ENCODE measurements around the gene KIF26B. TPM values are rescaled to one million over a fixed set of nuclear protein-coding genes. Genes with fewer than 3 reads are reported as not detected.
"Not testable (repeated sequence)": the region's sequence is repeated elsewhere in the genome, so short reads cannot be mapped to it uniquely, and the experiment has no call there.

The KIF26B gene
- total RNA-seq, 2 experiments from 2014 or later: not detected

DNA sequence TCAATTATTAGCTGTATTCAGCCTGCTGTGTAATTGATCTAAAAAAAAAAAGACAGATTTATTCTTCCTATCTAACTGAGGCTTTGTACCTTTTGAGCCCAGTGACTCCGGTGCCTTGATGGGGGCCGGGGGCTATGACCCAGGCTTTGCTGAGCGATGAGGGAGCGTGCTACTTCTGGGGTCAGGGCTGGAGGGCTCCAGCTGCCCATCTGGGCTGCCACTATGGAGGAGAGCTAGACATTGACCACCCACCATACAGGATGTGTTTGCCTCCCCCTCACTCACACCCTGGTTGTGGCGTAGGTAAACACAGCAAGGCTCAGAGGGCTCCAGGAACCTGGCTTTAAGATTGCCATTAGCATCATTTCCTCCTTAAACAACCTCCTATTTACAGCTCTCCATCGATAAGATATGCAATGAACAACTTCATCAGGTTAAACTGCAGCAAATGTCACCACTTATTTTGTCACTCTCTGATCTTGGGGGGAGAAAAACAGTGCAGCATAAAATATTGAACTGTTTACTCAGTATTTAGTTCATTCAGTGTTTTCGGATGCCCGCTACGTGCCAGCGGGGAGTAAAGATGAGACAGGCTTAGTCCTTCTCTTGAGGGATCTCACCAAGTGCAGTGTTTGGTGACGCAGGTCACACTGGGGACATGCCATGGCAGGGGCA, 231.6 kb downstream of the KIF26B start:
- Mint-ChIP-seq H3K36me3 (ENCODE audit: low read depth) (no peaks in the 10 kb centered on the region), H3K9me3 (no peaks in the 10 kb centered on the region), H3K4me1 (no peaks in the 10 kb centered on the region), H3K27me3 (peaks cover 3% of the 10 kb centered on the region), H3K27ac (no peak overlapping the region), H3K4me3 (no peak overlapping the region)
- ChIA-PET POLR2A (no interaction called here), CTCF (no interaction called here)
- no peak for DNase-seq

DNA sequence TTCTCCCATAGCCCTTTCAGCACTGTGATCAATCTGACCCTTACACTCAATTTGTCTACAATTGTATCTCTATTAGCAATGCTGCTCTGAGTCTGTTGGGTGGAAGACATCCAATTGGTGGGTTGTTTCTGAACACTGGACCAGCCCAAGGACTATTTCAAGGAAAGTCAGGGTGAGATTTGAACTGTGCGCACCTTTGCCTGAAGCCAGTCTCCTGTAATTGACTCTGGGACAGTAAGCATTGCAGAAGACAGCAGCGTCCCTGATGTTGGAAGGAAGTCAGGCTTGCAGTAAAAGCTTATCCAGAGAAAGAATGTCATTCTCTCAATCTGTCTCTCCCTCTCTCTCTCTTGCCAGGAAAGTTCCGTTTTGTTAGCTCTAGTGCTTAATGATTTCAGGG, 233.9 kb downstream of the KIF26B start:
- H3K36me3 Mint-ChIP-seq (ENCODE audit: low read depth): no peaks in the 10 kb centered on the region
- peaks cover 5% of the 10 kb centered on the region for H3K27me3 Mint-ChIP-seq
- POLR2A ChIA-PET: no interaction called here
- no peak overlapping the region for H3K27ac Mint-ChIP-seq
- no peak for DNase-seq
- H3K4me1 Mint-ChIP-seq: no peaks in the 10 kb centered on the region
- H3K9me3 Mint-ChIP-seq: no peaks in the 10 kb centered on the region
- CTCF ChIA-PET: no interaction called here
- no peak overlapping the region for H3K4me3 Mint-ChIP-seq

DNA sequence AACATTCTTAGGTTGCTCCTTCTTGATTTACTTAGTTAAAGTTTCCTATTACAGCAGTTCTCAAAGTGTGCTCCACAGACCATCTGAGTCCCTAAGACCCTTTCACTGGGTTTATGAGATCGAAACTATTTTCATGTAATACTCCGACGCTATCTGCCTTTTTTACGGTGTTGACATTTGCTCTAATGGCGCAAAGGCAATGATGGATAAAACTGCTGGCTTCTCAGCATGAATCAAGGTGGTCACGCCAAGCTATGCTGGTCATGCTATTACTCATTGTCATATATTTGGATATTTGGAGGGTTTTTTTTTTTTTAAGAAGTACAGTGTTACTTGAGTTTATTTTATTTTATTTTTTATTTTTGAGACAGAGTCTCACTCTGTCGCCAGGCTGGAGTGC, 235.1 kb downstream of the KIF26B start:
- no peak for DNase-seq
- POLR2A ChIA-PET: no interaction called here
- Mint-ChIP-seq H3K9me3 (no peaks in the 10 kb centered on the region), H3K4me3 (no peak overlapping the region), H3K27ac (no peak overlapping the region), H3K4me1 (no peaks in the 10 kb centered on the region), H3K36me3 (ENCODE audit: low read depth) (no peaks in the 10 kb centered on the region), H3K27me3 (peaks cover 2% of the 10 kb centered on the region)
- CTCF ChIA-PET: no interaction called here

DNA sequence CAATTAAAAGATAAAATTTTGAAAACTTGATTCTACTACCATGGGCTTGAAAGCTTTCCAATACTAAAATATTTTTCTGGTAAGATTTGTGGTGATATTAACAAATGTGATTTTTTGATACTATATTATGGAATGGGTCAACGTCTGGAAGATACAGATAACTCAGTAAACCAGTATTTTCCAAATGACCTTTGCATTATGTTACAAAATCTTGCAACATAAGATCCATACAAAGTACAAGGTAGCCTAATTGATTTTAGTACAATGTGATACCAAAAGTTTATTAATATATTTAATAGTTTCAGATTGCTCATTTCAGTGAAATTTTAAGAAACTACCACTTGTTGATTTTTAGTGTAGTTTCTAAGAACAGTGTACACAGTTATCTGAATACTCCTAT, 236.2 kb downstream of the KIF26B start:
- Mint-ChIP-seq H3K4me1 (no peaks in the 10 kb centered on the region), H3K9me3 (no peaks in the 10 kb centered on the region), H3K4me3 (no peak overlapping the region), H3K27me3 (peaks cover 2% of the 10 kb centered on the region), H3K27ac (no peak overlapping the region), H3K36me3 (ENCODE audit: low read depth) (no peaks in the 10 kb centered on the region)
- ChIA-PET CTCF (no interaction called here), POLR2A (no interaction called here)
- no peak for DNase-seq

DNA sequence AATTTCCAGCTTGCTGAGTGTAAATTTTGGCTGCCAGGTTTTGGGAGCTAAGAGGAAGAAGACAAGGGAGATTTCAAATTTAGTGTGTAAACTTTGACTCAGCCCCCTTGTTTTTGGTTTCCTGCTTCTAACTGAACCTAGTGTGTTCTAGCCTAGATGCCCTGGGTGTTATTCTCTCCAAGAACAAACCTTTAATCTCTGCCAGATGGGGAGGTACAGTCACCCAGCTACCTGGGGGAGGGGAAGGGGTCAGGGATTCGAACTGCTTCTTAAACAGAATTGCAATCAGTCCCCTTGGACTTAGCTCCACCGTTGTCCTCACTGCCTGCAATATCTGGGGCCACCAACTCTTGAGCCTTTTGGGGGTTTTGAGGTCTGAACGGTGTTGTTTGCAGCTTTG, 238.9 kb downstream of the KIF26B start:
- ChIA-PET POLR2A (no interaction called here), CTCF (no interaction called here)
- H3K27me3 Mint-ChIP-seq: peaks cover 2% of the 10 kb centered on the region
- no peak overlapping the region for H3K4me3 Mint-ChIP-seq
- DNase-seq: no peak
- no peaks in the 10 kb centered on the region for H3K4me1 Mint-ChIP-seq
- H3K27ac Mint-ChIP-seq: no peak overlapping the region
- no peaks in the 10 kb centered on the region for H3K9me3 Mint-ChIP-seq
- H3K36me3 Mint-ChIP-seq (ENCODE audit: low read depth): no peaks in the 10 kb centered on the region

DNA sequence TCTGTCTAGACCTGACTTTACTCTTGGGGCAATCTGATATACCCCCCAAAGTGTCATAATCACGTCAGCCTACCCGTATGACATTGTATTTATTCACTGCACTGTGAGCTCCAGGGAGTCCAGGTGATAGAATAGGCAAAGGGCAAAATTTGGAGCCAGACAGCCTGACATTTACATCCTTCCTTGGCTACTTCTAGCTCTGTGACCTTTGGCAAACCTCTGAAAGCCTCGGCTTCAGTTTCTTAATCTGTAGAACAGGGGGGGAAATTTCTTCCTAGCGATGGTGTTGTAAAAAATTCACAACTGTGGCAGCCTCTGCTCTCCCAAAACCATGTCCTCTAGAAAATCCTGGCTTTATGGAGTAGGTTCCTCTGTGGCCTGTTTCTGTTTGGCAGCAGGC, 240.9 kb downstream of the KIF26B start:
- Mint-ChIP-seq H3K4me3 (no peak overlapping the region), H3K27me3 (peaks cover 2% of the 10 kb centered on the region), H3K4me1 (no peaks in the 10 kb centered on the region), H3K9me3 (no peaks in the 10 kb centered on the region), H3K36me3 (ENCODE audit: low read depth) (no peaks in the 10 kb centered on the region), H3K27ac (no peak overlapping the region)
- ChIA-PET POLR2A (no interaction called here), CTCF (no interaction called here)
- no peak for DNase-seq

DNA sequence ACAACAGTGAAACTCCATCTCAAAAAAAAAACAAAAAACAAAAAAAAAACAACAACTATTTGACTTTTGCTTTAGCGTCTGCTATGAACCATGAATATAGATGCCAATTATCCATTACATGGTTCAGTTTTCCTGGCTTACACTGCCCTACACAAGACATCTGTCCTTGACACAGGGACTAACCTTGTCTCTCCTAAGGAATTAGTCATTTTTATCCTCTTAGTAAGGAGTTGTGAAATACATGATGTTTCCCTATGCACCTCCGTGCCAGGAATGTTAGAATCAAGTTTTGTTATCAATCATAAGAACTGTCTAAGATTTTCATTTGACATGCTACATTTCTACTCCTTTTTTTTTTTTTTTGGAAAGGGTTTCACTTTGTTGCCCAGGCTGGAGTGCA, 241.8 kb downstream of the KIF26B start:
- POLR2A ChIA-PET: no interaction called here
- Mint-ChIP-seq H3K4me1 (no peaks in the 10 kb centered on the region), H3K36me3 (ENCODE audit: low read depth) (no peaks in the 10 kb centered on the region), H3K27me3 (peaks cover 2% of the 10 kb centered on the region), H3K9me3 (no peaks in the 10 kb centered on the region), H3K4me3 (no peak overlapping the region), H3K27ac (no peak overlapping the region)
- no peak for DNase-seq
- CTCF ChIA-PET: interaction anchor here (0.6 kb wide), 1 partner anchor 13 kb away, joined by 3 read pairs; no protein-coding TSS in a partner anchor

DNA sequence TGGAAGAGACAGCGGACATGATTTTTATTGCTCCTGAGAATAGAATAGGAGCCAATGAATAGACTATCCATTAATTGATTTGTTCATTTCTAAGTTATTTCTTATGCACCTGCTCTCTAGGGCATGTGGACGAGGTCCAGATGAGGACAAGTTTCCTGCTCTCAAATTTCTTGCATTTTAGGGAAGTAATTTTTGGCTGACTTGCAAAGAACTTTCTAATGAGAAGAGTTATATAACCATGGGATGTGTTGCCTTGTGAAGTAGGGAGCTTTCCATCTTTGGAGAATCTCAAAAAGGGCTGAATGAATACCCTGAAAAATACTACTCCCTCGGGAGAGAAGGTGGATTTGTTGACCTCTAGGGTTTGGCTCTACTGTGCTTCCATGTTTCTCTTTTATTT, 243.0 kb downstream of the KIF26B start:
- no peaks in the 10 kb centered on the region for H3K36me3 Mint-ChIP-seq (ENCODE audit: low read depth)
- H3K9me3 Mint-ChIP-seq: no peaks in the 10 kb centered on the region
- H3K4me3 Mint-ChIP-seq: no peak overlapping the region
- no peak for DNase-seq
- ChIA-PET CTCF (no interaction called here), POLR2A (no interaction called here)
- no peaks in the 10 kb centered on the region for H3K4me1 Mint-ChIP-seq
- H3K27ac Mint-ChIP-seq: no peak overlapping the region
- peaks cover 3% of the 10 kb centered on the region for H3K27me3 Mint-ChIP-seq

DNA sequence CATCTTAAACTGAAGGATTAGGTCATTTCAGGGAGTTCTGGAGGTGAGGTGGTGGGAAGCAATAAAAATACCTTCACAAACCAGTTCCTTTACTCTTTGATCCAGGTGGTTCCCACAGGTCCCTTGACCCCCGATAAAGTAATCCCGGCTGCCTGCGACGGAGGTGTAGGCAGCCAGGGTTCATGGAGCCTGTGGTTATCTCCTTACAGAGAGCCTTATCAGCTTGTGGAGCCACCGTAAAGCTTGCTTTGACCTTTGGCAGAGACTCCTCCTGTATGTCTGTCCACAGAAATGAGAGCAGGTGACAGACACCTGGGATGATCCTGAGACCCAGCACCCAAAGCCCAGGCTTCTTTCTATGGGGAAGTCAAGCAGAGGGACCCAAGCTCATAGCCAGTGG, 243.4 kb downstream of the KIF26B start:
- POLR2A ChIA-PET: no interaction called here

DNA sequence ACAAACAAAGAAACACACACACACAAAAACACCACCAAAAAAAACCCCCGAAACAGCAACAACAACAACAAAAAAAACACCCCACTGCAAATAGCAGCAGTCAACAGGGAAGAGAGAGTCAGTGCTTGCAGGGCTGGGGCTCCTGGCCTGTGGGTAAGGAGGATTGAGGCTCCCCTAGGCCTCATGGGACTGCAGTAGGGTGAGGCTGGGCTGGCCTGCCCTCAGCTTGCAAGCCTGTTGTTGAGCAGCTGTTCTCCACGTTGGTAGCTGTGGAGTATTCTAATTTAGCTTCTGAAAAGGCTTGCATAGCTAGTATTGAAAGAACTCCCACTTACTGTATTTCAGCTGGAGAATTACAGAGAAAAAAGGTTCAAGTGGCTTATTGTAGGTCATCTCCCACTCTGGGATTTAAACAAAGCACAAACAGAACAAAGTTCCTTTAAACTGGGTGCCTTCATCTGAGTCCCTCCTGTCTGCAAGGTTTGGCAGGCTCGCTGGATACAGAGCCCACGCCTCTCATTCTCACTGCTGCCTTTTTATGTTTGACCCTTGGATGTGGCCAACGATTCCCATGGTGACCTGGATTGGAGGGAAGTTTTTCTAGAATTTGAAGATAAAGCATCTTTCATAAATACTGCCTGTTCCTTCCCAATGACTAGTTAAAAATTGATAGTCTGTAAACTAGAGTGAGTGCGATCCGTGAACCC, 247.2 kb downstream of the KIF26B start:
- peaks cover 1% of the 10 kb centered on the region for H3K27me3 Mint-ChIP-seq
- CTCF ChIA-PET: no interaction called here
- POLR2A ChIA-PET: no interaction called here

More for the DNA sequence above, 243.4 kb downstream of the KIF26B start:
- H3K4me1 Mint-ChIP-seq: no peaks in the 10 kb centered on the region
- peaks cover 3% of the 10 kb centered on the region for H3K27me3 Mint-ChIP-seq
- no peaks in the 10 kb centered on the region for H3K36me3 Mint-ChIP-seq (ENCODE audit: low read depth)
- no peak overlapping the region for H3K27ac Mint-ChIP-seq
- no peaks in the 10 kb centered on the region for H3K9me3 Mint-ChIP-seq
- CTCF ChIA-PET: no interaction called here
- H3K4me3 Mint-ChIP-seq: no peak overlapping the region
- DNase-seq: no peak

DNA sequence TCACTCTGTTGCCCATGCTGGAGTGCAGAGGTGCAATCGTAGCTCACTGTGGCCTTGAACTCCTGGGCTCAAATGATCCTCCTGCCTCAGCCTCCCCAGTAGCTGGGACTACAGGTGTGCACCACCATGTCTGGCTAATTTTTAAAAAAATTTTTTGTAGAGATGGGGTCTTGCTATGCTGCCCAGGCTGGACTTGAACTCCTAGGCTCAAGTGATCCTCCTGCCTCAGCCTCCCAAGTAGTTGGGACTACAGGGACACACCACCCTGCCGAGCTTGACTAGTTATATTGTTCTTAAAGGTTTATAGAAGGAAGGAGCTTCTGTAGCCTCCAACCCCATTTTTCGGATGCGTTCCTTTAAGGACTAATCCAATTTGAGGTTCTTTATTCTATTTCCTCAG, 248.2 kb downstream of the KIF26B start:
- H3K9me3 Mint-ChIP-seq; H3K27me3 Mint-ChIP-seq; CTCF ChIA-PET; H3K36me3 Mint-ChIP-seq (ENCODE audit: low read depth); H3K4me3 Mint-ChIP-seq; H3K4me1 Mint-ChIP-seq; POLR2A ChIA-PET; DNase-seq; H3K27ac Mint-ChIP-seq: not testable (repeated sequence)

More for the DNA sequence above, 247.2 kb downstream of the KIF26B start:
- Mint-ChIP-seq H3K27ac (no peak overlapping the region), H3K36me3 (ENCODE audit: low read depth) (no peaks in the 10 kb centered on the region), H3K9me3 (no peaks in the 10 kb centered on the region), H3K4me3 (no peak overlapping the region), H3K4me1 (no peaks in the 10 kb centered on the region)
- no peak for DNase-seq

DNA sequence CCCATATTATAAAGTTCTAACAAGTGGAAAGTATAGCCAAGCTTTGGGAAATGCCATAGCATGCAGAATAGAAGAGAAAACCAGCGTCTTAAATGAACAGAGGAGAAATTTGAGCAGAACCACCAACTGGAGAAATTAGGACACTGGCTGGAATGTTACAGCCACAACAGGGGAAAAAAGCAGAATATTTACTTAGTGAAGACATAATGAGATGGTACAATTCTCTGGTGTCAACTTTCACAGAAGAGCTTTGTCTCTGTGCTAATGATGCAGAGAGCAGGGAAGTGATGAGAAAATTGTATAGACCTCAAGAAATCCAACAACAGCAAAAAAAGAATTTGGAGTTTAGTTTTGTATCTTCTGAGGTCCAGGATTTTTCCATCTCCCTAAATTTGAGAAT, 249.7 kb downstream of the KIF26B start:
- Mint-ChIP-seq H3K36me3 (ENCODE audit: low read depth) (no peaks in the 10 kb centered on the region), H3K27me3 (peaks cover 1% of the 10 kb centered on the region), H3K9me3 (no peaks in the 10 kb centered on the region), H3K4me1 (no peaks in the 10 kb centered on the region), H3K4me3 (no peak overlapping the region), H3K27ac (no peak overlapping the region)
- CTCF ChIA-PET: interaction anchor here (0.9 kb wide), 1 partner anchor 12 kb away, joined by 4 read pairs; no protein-coding TSS in a partner anchor
- no peak for DNase-seq
- POLR2A ChIA-PET: no interaction called here

DNA sequence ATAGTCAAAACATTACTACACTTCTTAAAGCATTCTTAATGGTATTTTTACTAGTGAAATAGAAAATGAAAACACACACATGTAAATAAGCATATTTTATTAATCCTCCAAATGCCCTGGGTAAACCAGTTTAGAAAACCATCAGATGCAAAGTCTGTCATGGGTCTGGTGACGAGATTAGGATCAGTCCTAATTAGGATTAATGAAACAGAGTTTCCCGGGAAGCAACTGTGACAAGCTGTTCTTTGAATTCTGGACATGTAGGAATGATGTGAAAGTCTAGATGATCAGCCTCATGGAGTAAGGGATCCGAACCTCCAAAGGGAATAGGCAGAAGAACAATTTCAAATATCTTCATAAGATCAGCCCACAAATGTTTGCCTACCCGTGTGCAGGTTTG, 250.2 kb downstream of the KIF26B start:
- ChIA-PET POLR2A (no interaction called here), CTCF (no interaction called here)
- Mint-ChIP-seq H3K4me3 (no peak overlapping the region), H3K36me3 (ENCODE audit: low read depth) (no peaks in the 10 kb centered on the region), H3K27me3 (peaks cover 1% of the 10 kb centered on the region), H3K27ac (no peak overlapping the region), H3K9me3 (no peaks in the 10 kb centered on the region), H3K4me1 (no peaks in the 10 kb centered on the region)
- DNase-seq: no peak

DNA sequence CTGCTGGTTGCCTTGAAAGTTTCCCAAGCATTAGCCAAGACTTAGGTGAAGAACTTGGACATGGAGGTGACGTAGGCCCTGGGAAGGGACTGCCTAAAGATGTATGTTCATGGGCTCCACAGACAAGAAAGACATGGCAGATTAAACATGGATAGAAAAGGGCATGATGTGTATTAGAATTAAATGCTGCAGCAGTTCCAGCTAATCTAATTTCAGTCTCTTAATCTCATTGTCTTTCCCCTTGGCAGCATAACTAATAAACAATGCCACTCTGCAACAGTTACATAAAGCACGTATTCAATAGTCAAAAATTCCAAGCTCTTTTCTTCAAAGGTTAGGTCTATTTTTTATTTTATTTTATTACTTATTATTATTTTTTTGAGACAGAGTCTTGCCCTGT, 251.6 kb downstream of the KIF26B start:
- no peaks in the 10 kb centered on the region for H3K36me3 Mint-ChIP-seq (ENCODE audit: low read depth)
- CTCF ChIA-PET: no interaction called here
- POLR2A ChIA-PET: no interaction called here
- H3K9me3 Mint-ChIP-seq: no peaks in the 10 kb centered on the region
- H3K27me3 Mint-ChIP-seq: peaks cover 1% of the 10 kb centered on the region
- no peaks in the 10 kb centered on the region for H3K4me1 Mint-ChIP-seq
- no peak overlapping the region for H3K27ac Mint-ChIP-seq
- no peak overlapping the region for H3K4me3 Mint-ChIP-seq
- DNase-seq: no peak

All from activated CD4-positive, alpha-beta T cell treated with anti-CD3 and anti-CD28 coated beads, Interleukin-2, amount 10 ng/mL, durations not matched to agents 7 days and 5 days (primary cell).